Right lobe of liver (tissue), 6 donors: Measurements from ENCODE around the gene TRMT61A. TPM values are rescaled to one million over a fixed set of nuclear protein-coding genes. Genes with fewer than 3 reads are reported as not detected.

Experiments
- ATAC-seq, 4 donors: fragments of 200-7000 bp; cut with Tn5 transposase; one replicate each; pipeline ENCODE4 v1.9.1; 2020; ENCODE audit warnings: mild to moderate bottlenecking in 4 of 4, moderate library complexity in 4 of 4
- DNase-seq, 3 donors: peaks; one replicate each; pipeline ENCODE4 v3.0.0-alpha.2; 2020
- H3K27ac ChIP-seq, 3 donors: fragments of 200-600 bp; one replicate each; pipeline ENCODE4 v1.8.0; 2022
- H3K27me3 ChIP-seq, 2 donors: fragments of 200-600 bp; one replicate each; pipeline ENCODE4 v1.8.0; 2022
- H3K36me3 ChIP-seq, 4 donors: fragments of 200-600 bp; sonication (generic) in 1 of 4; one replicate each; pipeline versions ENCODE4 v1.5.1 to v1.8.0; 2017 to 2022; ENCODE audit warnings: control low read depth in 1 of 4
- H3K4me1 ChIP-seq, 4 donors: fragments of 200-600 bp; sonication (generic) in 1 of 4; one replicate each; pipeline versions ENCODE4 v1.5.1 to v1.8.0; 2017 to 2022; ENCODE audit warnings: control low read depth in 1 of 4
- H3K4me3 ChIP-seq, 3 donors: fragments of 200-600 bp; one replicate each; pipeline ENCODE4 v1.8.0; 2022
- H3K9me3 ChIP-seq, 4 donors: fragments of 200-600 bp; sonication (generic) in 1 of 4; one replicate each; pipeline versions ENCODE4 v1.5.1 to v1.8.0; 2017 to 2022; ENCODE audit warnings: control low read depth in 1 of 4
- CTCF ChIP-seq, 4 donors: fragments of 200-600 bp in 3 of 4; fragments of 450-650 bp in 1 of 4; IDR thresholded peaks; one replicate each; pipeline versions ENCODE4 v1.5.1 to v1.8.0; 2016 to 2022; ENCODE audit warnings: antibody characterized with exemption in 4 of 4, mild to moderate bottlenecking in 2 of 4
- POLR2A ChIP-seq: fragments of 450-650 bp; IDR thresholded peaks from one replicate; pipeline ENCODE4 v1.6.1; 2017; ENCODE audit warnings: antibody characterized with exemption, mild to moderate bottlenecking
- WGBS: methylation state at CpG from one replicate; pipeline ENCODE4 v1.1.6; 2018; ENCODE audit warnings: low coverage, low lambda C conversion rate; ENCODE audit not compliant: insufficient coverage; ENCODE audit errors: missing lambda C conversion rate; 5-methylcytosine and 5-hydroxymethylcytosine counted together
- intact Hi-C, 2 donors: fragments of 100-400 bp; cut with DNase I; formaldehyde crosslinking; loops; one replicate each; pipeline versions ENCODE4 v1.11.2 to v1.14.1; 2022
- total RNA-seq, 6 experiments: library from RNA; depleted of rRNA in 2 of 6; stranded (reverse); fragments of >200 nt in 2 of 6; fragmentation: NEBNext Ultra II Directional in 3 of 6; extraction: Animal tissue kit (Norgen Biotek cat#: 25700) in 3 of 6; gene quantifications; one replicate each; pipeline versions ENCODE4 v1.1.0 to v1.2.4, GENCODE V29; 2016 to 2023
- donor health status: DM: no; HTN: yes; CAD: no.
- donor health status: DM: no; HTN: no; CAD: no.
- donor health status: DM: no; HTN: no; CAD: no.
- donor health status: DM: no; HTN: yes; CAD: no.
- donor health status: DM: no; HTN: yes; CAD: no.

TRMT61A gene
- total RNA-seq, 6 experiments from 2014 or later: 3.8 to 12.1 (median 4.8) TPM

- no peak for TF ChIP-seq POLR2A
- no peak for TF ChIP-seq CTCF (IDR thresholded peaks at IDR 0.05)
- peaks cover 0 to 3% (median 0%) of the 10 kb centered on the region in 4 donors for H3K36me3 ChIP-seq
Measured at GRCh38 chr14:103514596-103515421, 14.2 kb upstream of the TRMT61A start.

GRCh38 chr14:103516426-103517173, 12.4 kb upstream of the TRMT61A start:
- WGBS: 53% methylated on average over 7 of the region's 10 CpGs
- Histone ChIP-seq H3K9me3 (no peaks in the 10 kb centered on the region), H3K4me3 (no peak overlapping the region), H3K36me3 (no peaks in the 10 kb centered on the region), H3K27me3 (peaks cover 0 to 5% of the 10 kb centered on the region in 2 donors), H3K27ac (no peak overlapping the region), H3K4me1 (peaks cover 0 to 13% (median 0%) of the 10 kb centered on the region in 4 donors)
- ATAC-seq: no peak
- intact Hi-C loops: loop anchor here in 1 of 2 donors (5.0 kb wide), 1 partner anchor 36 kb away; no protein-coding TSS in a partner anchor
- no peak for TF ChIP-seq POLR2A
- TF ChIP-seq CTCF (IDR thresholded peaks at IDR 0.05): no peak
- peak in 1 of 3 donors; percentile 9 for DNase-seq

More at GRCh38 chr14:103514596-103515421, 14.2 kb upstream of the TRMT61A start:
- DNase-seq (peak in 2 of 3 donors; percentile 39 to 42), ATAC-seq (no peak)
- Histone ChIP-seq H3K27me3 (no peaks in the 10 kb centered on the region), H3K4me1 (peaks cover 0 to 5% (median 0%) of the 10 kb centered on the region in 4 donors), H3K27ac (no peak overlapping the region), H3K9me3 (no peaks in the 10 kb centered on the region), H3K4me3 (no peak overlapping the region)
- intact Hi-C loops: loop anchor here in 1 of 2 donors (5.0 kb wide), 1 partner anchor 37 kb away; no protein-coding TSS in a partner anchor
- WGBS: 78% methylated on average over 10 of the region's 18 CpGs

GRCh38 chr14:103517174-103517566, 11.8 kb upstream of the TRMT61A start:
- peaks cover 0 to 18% (median 0%) of the 10 kb centered on the region in 4 donors for H3K4me1 ChIP-seq
- H3K27ac ChIP-seq: no peak overlapping the region
- 51% methylated on average over 3 of the region's 10 CpGs for WGBS
- intact Hi-C loops: loop anchor here in 1 of 2 donors (5.0 kb wide), 1 partner anchor 35 kb away; no protein-coding TSS in a partner anchor
- no peaks in the 10 kb centered on the region for H3K36me3 ChIP-seq
- H3K4me3 ChIP-seq: no peak overlapping the region
- H3K9me3 ChIP-seq: no peaks in the 10 kb centered on the region
- no peak for TF ChIP-seq POLR2A
- TF ChIP-seq CTCF (IDR thresholded peaks at IDR 0.05): no peak
- DNase-seq (peak in 1 of 3 donors; percentile 40), ATAC-seq (no peak)
- H3K27me3 ChIP-seq: peaks cover 0 to 9% of the 10 kb centered on the region in 2 donors

- peak; percentile 18 to 34 (median 30) for ATAC-seq
- H3K4me1 ChIP-seq: peaks cover 0 to 21% (median 0%) of the 10 kb centered on the region in 4 donors
Measured at GRCh38 chr14:103517721-103518421, 11.1 kb upstream of the TRMT61A start.

More at GRCh38 chr14:103517721-103518421, 11.1 kb upstream of the TRMT61A start:
- peak in 1 of 3 donors; percentile 59 for DNase-seq
- TF ChIP-seq CTCF (IDR thresholded peaks at IDR 0.05) (no peak), POLR2A (no peak)
- no peaks in the 10 kb centered on the region for H3K36me3 ChIP-seq
- WGBS: 14% methylated on average over 7 of the region's 20 CpGs
- no peak overlapping the region for H3K27ac ChIP-seq
- intact Hi-C loops: loop anchor here in 1 of 2 donors (5.0 kb wide), 1 partner anchor 34 kb away; no protein-coding TSS in a partner anchor
- H3K4me3 ChIP-seq: no peak overlapping the region
- peaks cover 0 to 10% of the 10 kb centered on the region in 2 donors for H3K27me3 ChIP-seq
- H3K9me3 ChIP-seq: no peaks in the 10 kb centered on the region
